T-cell (primary cell): Measurements from ENCODE around the gene UBE2E2. TPM values are rescaled to one million over a fixed set of nuclear protein-coding genes. Genes with fewer than 3 reads are reported as not detected.

Experiments used
- ATAC-seq, 4 experiments: fragments of 200-7000 bp in 3 of 4; fragments of 150-1000 bp in 1 of 4; cut with Tn5 transposase; replicated peaks in 1 of 4; 1 replicate in 3 of 4; 2 replicates in 1 of 4; pipeline ENCODE4 v1.10.0; 2021; ENCODE audit warnings: moderate library complexity in 3 of 4, mild to moderate bottlenecking in 2 of 4, moderate number of reproducible peaks in 1 of 4
- CTCF ChIA-PET, 2 donors: fragments of 300-600 bp; sonication (Branson Sonifier 250); formaldehyde crosslinking; loops; one replicate each; lab custom pipeline; 2022; ENCODE audit warnings: antibody characterized with exemption in 2 of 2; lab: Charles Lee
- POLR2A ChIA-PET, 2 donors: fragments of 300-600 bp; sonication (Branson Sonifier 250); formaldehyde crosslinking; loops; one replicate each; lab custom pipeline; 2022; ENCODE audit warnings: antibody characterized with exemption in 2 of 2; lab: Charles Lee
- DNase-seq, 35 experiments: peaks; one replicate each; pipeline versions ENCODE4 v3.0.0 to v3.0.0-alpha.2; 2013 to 2023
- H3K27ac ChIP-seq: one replicate; pipeline ENCODE4 v1.5.1; 2013; ENCODE audit warnings: low read length
- H3K27me3 ChIP-seq, 2 experiments: replicated peaks in 1 of 2; 1 replicate in 1 of 2; 2 replicates in 1 of 2; pipeline versions ENCODE4 v1.6.1 to v1.7.0; 2013; ENCODE audit warnings: low read length in 1 of 2, mixed read lengths in 1 of 2; ENCODE audit not compliant: control insufficient read depth in 2 of 2, insufficient read depth in 2 of 2; ENCODE audit errors: extremely low read depth in 1 of 2
- H3K36me3 ChIP-seq, 2 donors: 1 replicate in 1 of 2; 2 replicates in 1 of 2; pipeline versions ENCODE4 v1.6.1 to v1.7.0; 2013; ENCODE audit warnings: low read length in 1 of 2; ENCODE audit not compliant: control insufficient read depth in 2 of 2, insufficient read depth in 1 of 2; ENCODE audit errors: extremely low read depth in 1 of 2
- H3K4me1 ChIP-seq, 2 experiments: 1 replicate in 1 of 2; 2 replicates in 1 of 2; pipeline versions ENCODE4 v1.6.1 to v1.7.0; 2013; ENCODE audit warnings: low read length in 2 of 2, mixed read lengths in 1 of 2; ENCODE audit not compliant: insufficient read depth in 2 of 2, control insufficient read depth in 1 of 2; ENCODE audit errors: extremely low read depth in 1 of 2
- H3K4me3 ChIP-seq, 2 donors: 1 replicate in 1 of 2; 2 replicates in 1 of 2; pipeline versions ENCODE4 v1.5.1 to v1.7.0; 2013; ENCODE audit warnings: mild to moderate bottlenecking in 2 of 2, low read length in 1 of 2, moderate library complexity in 1 of 2; ENCODE audit not compliant: control insufficient read depth in 1 of 2; ENCODE audit errors: extremely low read depth in 1 of 2
- H3K9me3 ChIP-seq: 2 replicates; pipeline ENCODE4 v1.7.0; 2013
- H3K27ac Mint-ChIP-seq, 2 donors: one replicate each; pipeline ENCODE4 v1.8.0; 2020 to 2021; ENCODE audit warnings: mild to moderate bottlenecking in 2 of 2, mixed read lengths in 2 of 2
- H3K27me3 Mint-ChIP-seq, 2 donors: one replicate each; pipeline ENCODE4 v1.8.0; 2021 to 2022; ENCODE audit warnings: mixed read lengths in 2 of 2
- H3K36me3 Mint-ChIP-seq: one replicate; pipeline ENCODE4 v1.8.0; 2021; ENCODE audit warnings: mixed read lengths
- H3K4me1 Mint-ChIP-seq, 3 donors: one replicate each; pipeline ENCODE4 v1.8.0; 2020 to 2022; ENCODE audit warnings: mixed read lengths in 3 of 3, mild to moderate bottlenecking in 1 of 3
- H3K4me3 Mint-ChIP-seq, 3 donors: one replicate each; pipeline ENCODE4 v1.8.0; 2020 to 2022; ENCODE audit warnings: mild to moderate bottlenecking in 3 of 3, mixed read lengths in 3 of 3, moderate library complexity in 3 of 3
- H3K9me3 Mint-ChIP-seq, 3 donors: one replicate each; pipeline ENCODE4 v1.8.0; 2020 to 2022; ENCODE audit warnings: mixed read lengths in 3 of 3
- WGBS: methylation state at CpG from one replicate; pipeline ENCODE4 v1.1.5; 2013; ENCODE audit warnings: missing lambda C conversion rate; ENCODE audit not compliant: insufficient coverage; 5-methylcytosine and 5-hydroxymethylcytosine counted together
- total RNA-seq, 35 experiments: library from RNA in 6 of 35; stranded (reverse) in 6 of 35; fragments of 120-200 nt in 1 of 35; gene quantifications; one replicate each; pipeline versions ENCODE4 v1.2.1 to v1.2.4 and lab custom pipeline; 2013 to 2026

The UBE2E2 gene
- 10 to 100 TPM in 1 of 5 donors, 1 to 10 TPM in 4; 7.2 to 17.6 (median 7.5) TPM for total RNA-seq
- total RNA-seq (2013): 2.7 TPM
- 2.2 to 7.6 (median 4.0) reads per million in 29 experiments for total RNA-seq (lab: John Stamatoyannopoulos, UW)

GRCh38 chr3:23202921-23203707 lies at the start of gene UBE2E2:
TSS of gene UBE2E2 (plus strand) at chr3:23203327.
- peak; percentile 1 to 73 (median 45) for DNase-seq
- Mint-ChIP-seq H3K4me3 (peak within 1 kb of the TSS; percentile 89 to 92 (median 89)), H3K4me1 (peaks cover 20 to 37% (median 23%) of the 10 kb centered on the region in 3 donors), H3K27ac (peak within 1 kb of the TSS; percentile 77 to 78), H3K36me3 (no peaks in the 10 kb centered on the region), H3K9me3 (no peaks in the 10 kb centered on the region), H3K27me3 (peaks cover 0 to 18% of the 10 kb centered on the region in 2 donors)
- H3K36me3 ChIP-seq: no peaks in the 10 kb centered on the region
- peaks cover 0 to 17% of the 10 kb centered on the region in 2 experiments for H3K27me3 ChIP-seq
- ChIA-PET CTCF (no interaction called here), POLR2A (no interaction called here)
- H3K4me3 ChIP-seq: peak within 1 kb of the TSS; percentile 73 to 74
- peaks cover 0 to 13% of the 10 kb centered on the region in 2 experiments for H3K4me1 ChIP-seq
- no peak within 1 kb of the TSS for H3K27ac ChIP-seq
- no peaks in the 10 kb centered on the region for H3K9me3 ChIP-seq
- ATAC-seq: peak; percentile 68 to 72 (median 70)
- under 1% methylated on average over 72 of the region's 101 CpGs for WGBS

- no peak overlapping the region for H3K27ac Mint-ChIP-seq
- Histone ChIP-seq H3K9me3 (no peaks in the 10 kb centered on the region), H3K36me3 (no peaks in the 10 kb centered on the region), H3K4me3 (no peak overlapping the region), H3K27ac (no peak overlapping the region), H3K4me1 (no peaks in the 10 kb centered on the region), H3K27me3 (no peaks in the 10 kb centered on the region)
- H3K4me3 Mint-ChIP-seq: no peak overlapping the region
- POLR2A ChIA-PET: interaction anchor here in 1 of 2 donors (0.6 kb wide), 1 partner anchor 12 kb away, joined by 3 read pairs; no protein-coding TSS in a partner anchor
- WGBS: no CpG with 5 or more reads among the region's 1 CpG
- H3K36me3 Mint-ChIP-seq: no peaks in the 10 kb centered on the region
- no peak for ATAC-seq
- CTCF ChIA-PET: no interaction called here
- H3K27me3 Mint-ChIP-seq: no peaks in the 10 kb centered on the region
- no peak for DNase-seq
- H3K9me3 Mint-ChIP-seq: peaks cover 0 to 12% (median 0%) of the 10 kb centered on the region in 3 donors
- H3K4me1 Mint-ChIP-seq: no peaks in the 10 kb centered on the region
These were observed 49.7 kb upstream of the UBE2E2 start for GRCh38 chr3:23153436-23153835.

- CTCF ChIA-PET: no interaction called here
- Mint-ChIP-seq H3K36me3 (no peaks in the 10 kb centered on the region), H3K27me3 (no peaks in the 10 kb centered on the region), H3K27ac (no peak overlapping the region), H3K9me3 (peaks cover 0 to 9% (median 0%) of the 10 kb centered on the region in 3 donors), H3K4me1 (no peaks in the 10 kb centered on the region), H3K4me3 (no peak overlapping the region)
- Histone ChIP-seq H3K36me3 (no peaks in the 10 kb centered on the region), H3K4me1 (no peaks in the 10 kb centered on the region), H3K9me3 (no peaks in the 10 kb centered on the region), H3K27ac (no peak overlapping the region), H3K4me3 (no peak overlapping the region), H3K27me3 (no peaks in the 10 kb centered on the region)
- ATAC-seq (no peak), DNase-seq (no peak)
- no CpG with 5 or more reads among the region's 3 CpGs for WGBS
- POLR2A ChIA-PET: no interaction called here
These were observed 45.8 kb upstream of the UBE2E2 start for GRCh38 chr3:23157331-23157730.

DNA sequence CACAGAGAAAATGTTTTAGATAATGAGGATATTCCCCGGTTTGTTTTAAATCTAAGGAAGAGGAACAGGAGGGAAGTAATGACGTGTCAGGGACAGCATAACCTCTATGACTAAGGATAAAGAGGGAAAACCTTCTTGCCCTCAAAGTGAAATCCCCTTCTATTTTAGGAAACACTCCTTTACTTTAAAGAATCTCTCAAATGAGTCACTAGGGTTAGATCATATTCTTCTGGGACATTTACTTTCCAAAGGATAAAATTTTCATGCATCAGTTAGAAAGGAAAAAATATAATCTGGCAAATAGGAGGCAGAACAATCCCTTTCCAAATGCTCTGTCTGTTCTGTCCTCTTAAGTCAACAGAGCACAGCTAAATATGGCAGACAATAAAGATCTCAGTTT lies 43.2 kb upstream of the UBE2E2 start:
- DNase-seq: no peak
- POLR2A ChIA-PET: no interaction called here

GRCh38 chr3:23161308-23161707 lies 41.8 kb upstream of the UBE2E2 start:
- Histone ChIP-seq H3K27ac (no peak overlapping the region), H3K4me1 (no peaks in the 10 kb centered on the region), H3K9me3 (no peaks in the 10 kb centered on the region), H3K36me3 (no peaks in the 10 kb centered on the region), H3K27me3 (no peaks in the 10 kb centered on the region), H3K4me3 (no peak overlapping the region)
- Mint-ChIP-seq H3K4me1 (no peaks in the 10 kb centered on the region), H3K4me3 (no peak overlapping the region), H3K27me3 (peaks cover 0 to 1% of the 10 kb centered on the region in 2 donors), H3K27ac (no peak overlapping the region), H3K9me3 (no peaks in the 10 kb centered on the region), H3K36me3 (no peaks in the 10 kb centered on the region)
- ChIA-PET CTCF (no interaction called here), POLR2A (no interaction called here)
- ATAC-seq (no peak), DNase-seq (no peak)
- no CpG with 5 or more reads among the region's 2 CpGs for WGBS

More for the DNA sequence above, 43.2 kb upstream of the UBE2E2 start:
- Mint-ChIP-seq H3K36me3 (no peaks in the 10 kb centered on the region), H3K4me1 (no peaks in the 10 kb centered on the region), H3K27me3 (peaks cover 0 to 1% of the 10 kb centered on the region in 2 donors), H3K4me3 (no peak overlapping the region), H3K27ac (no peak overlapping the region), H3K9me3 (peaks cover 0 to 5% (median 0%) of the 10 kb centered on the region in 3 donors)
- no peak overlapping the region for H3K4me3 ChIP-seq
- H3K27ac ChIP-seq: no peak overlapping the region
- H3K9me3 ChIP-seq: no peaks in the 10 kb centered on the region
- ATAC-seq: no peak
- no peaks in the 10 kb centered on the region for H3K4me1 ChIP-seq
- no peaks in the 10 kb centered on the region for H3K27me3 ChIP-seq
- H3K36me3 ChIP-seq: no peaks in the 10 kb centered on the region
- no CpG with 5 or more reads among the region's 2 CpGs for WGBS
- CTCF ChIA-PET: no interaction called here

DNA sequence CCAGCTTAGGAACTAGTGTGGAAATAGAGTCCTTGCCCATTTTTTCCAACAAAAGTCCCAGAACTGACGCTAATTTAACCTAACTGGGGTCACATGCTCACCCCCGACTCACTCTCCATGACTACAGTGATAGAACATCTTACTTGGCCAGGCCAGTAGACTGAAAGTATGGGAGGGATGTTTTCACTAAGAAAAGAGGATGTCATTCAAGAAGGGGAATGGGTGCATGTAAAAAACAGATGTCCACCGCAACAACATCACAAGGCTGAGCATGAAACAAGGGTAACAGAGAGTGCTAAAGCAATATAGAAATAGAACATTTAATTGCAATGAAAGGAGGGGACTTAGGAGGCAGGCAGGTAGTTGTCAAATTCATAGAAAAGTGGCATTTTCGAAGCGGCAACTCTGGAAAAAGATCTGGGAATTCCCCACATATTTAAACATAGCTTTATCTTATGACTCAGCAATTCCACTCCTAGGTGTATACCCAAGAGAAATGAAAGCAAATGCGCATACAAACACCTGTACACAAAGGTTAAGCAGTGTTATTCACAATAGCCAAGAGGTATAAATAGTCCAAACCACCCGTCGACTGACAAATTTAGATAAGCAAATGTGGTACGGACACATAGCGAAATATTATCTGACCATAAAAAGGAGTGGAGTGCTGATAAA lies 41.1 kb upstream of the UBE2E2 start:
- H3K27ac Mint-ChIP-seq: no peak overlapping the region
- 86% methylated on average over 5 of the region's 10 CpGs for WGBS
- Histone ChIP-seq H3K36me3 (no peaks in the 10 kb centered on the region), H3K4me1 (no peaks in the 10 kb centered on the region), H3K9me3 (no peaks in the 10 kb centered on the region), H3K27me3 (no peaks in the 10 kb centered on the region), H3K27ac (no peak overlapping the region), H3K4me3 (no peak overlapping the region)
- CTCF ChIA-PET: no interaction called here
- DNase-seq (no peak), ATAC-seq (no peak)
- no peak overlapping the region for H3K4me3 Mint-ChIP-seq
- no peaks in the 10 kb centered on the region for H3K4me1 Mint-ChIP-seq
- H3K27me3 Mint-ChIP-seq: peaks cover 0 to 1% of the 10 kb centered on the region in 2 donors
- POLR2A ChIA-PET: interaction anchor here in 1 of 2 donors (0.6 kb wide), 1 partner anchor 821 kb away, joined by 11 read pairs; no protein-coding TSS in a partner anchor
- no peaks in the 10 kb centered on the region for H3K9me3 Mint-ChIP-seq
- no peaks in the 10 kb centered on the region for H3K36me3 Mint-ChIP-seq
